OCI-LY3 (cell line): Measurements from ENCODE around the gene TSPAN7.

Experiments
- EZH2phosphoT487 ChIP-seq: fragments of 200-600 bp; shearing (Covaris generic); IDR thresholded peaks from 2 replicates; pipeline ENCODE4 v1.6.1; 2018; ENCODE audit warnings: antibody characterized with exemption, mixed run types, low read depth
- TF ChIP-seq, protein P1 (sequence below): fragments of 200-600, 300-600 bp; sonication (generic); IDR thresholded peaks from 2 replicates; pipeline ENCODE4 v1.5.1; 2014; ENCODE audit warnings: antibody characterized with exemption, low read length, low read depth

DNA sequence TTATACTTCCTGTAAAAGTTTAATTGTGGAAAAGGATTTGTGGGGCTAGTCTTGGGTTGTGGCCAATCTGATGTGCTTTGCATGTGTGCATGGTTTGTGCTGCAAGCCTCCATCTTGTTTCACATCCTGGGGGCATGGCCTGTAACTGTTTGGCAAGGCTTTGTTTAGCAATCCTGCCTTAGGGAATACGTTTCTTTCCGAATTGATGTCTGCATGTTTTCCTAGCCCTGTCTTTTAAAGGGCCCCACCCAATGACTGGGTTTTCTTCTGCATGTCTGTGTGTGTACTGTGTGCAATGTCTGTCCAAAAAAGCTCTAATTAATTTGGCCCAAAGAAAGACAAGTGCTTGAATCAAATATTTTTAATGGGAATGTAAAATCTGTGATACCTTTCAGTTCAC lies 165.3 kb downstream of the TSPAN7 start:
- TF ChIP-seq, protein P1, sequence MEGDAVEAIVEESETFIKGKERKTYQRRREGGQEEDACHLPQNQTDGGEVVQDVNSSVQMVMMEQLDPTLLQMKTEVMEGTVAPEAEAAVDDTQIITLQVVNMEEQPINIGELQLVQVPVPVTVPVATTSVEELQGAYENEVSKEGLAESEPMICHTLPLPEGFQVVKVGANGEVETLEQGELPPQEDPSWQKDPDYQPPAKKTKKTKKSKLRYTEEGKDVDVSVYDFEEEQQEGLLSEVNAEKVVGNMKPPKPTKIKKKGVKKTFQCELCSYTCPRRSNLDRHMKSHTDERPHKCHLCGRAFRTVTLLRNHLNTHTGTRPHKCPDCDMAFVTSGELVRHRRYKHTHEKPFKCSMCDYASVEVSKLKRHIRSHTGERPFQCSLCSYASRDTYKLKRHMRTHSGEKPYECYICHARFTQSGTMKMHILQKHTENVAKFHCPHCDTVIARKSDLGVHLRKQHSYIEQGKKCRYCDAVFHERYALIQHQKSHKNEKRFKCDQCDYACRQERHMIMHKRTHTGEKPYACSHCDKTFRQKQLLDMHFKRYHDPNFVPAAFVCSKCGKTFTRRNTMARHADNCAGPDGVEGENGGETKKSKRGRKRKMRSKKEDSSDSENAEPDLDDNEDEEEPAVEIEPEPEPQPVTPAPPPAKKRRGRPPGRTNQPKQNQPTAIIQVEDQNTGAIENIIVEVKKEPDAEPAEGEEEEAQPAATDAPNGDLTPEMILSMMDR, result no peak
- TF ChIP-seq EZH2phosphoT487, result no peak
